ENCODE data around the gene SLC2A6. TPM values are rescaled to one million over a fixed set of nuclear protein-coding genes. Genes with fewer than 3 reads are reported as not detected.

The SLC2A6 gene
- total and polyA plus RNA-seq, 2 experiments from 2014 or later, result 7.3 to 10.6 TPM

GRCh38 chr9:133456409-133456808, 22.5 kb downstream of the SLC2A6 start:
- H3K9me3 ChIP-seq (ENCODE audit: low read depth), result no peaks in the 10 kb centered on the region
- 94% methylated on average over 9 of the region's 9 CpGs for WGBS (ENCODE audit: low lambda C conversion rate, missing lambda C conversion rate)
- no peaks in the 10 kb centered on the region for H3K9me2 ChIP-seq (replicated peaks; ENCODE audit: insufficient read depth)
- H3K79me2 ChIP-seq, result peaks cover 5% of the 10 kb centered on the region
- H3K27me3 ChIP-seq, result no peaks in the 10 kb centered on the region
- H3K4me1 ChIP-seq (ENCODE audit: insufficient read depth), result peaks cover 5% of the 10 kb centered on the region
- H3K36me3 ChIP-seq (replicated peaks; ENCODE audit: insufficient read depth, low read depth), result no peaks in the 10 kb centered on the region
- no peak overlapping the region for H2AFZ ChIP-seq
- no peak for DNase-seq (ENCODE audit: low spot score)
- TF ChIP-seq, protein P1, sequence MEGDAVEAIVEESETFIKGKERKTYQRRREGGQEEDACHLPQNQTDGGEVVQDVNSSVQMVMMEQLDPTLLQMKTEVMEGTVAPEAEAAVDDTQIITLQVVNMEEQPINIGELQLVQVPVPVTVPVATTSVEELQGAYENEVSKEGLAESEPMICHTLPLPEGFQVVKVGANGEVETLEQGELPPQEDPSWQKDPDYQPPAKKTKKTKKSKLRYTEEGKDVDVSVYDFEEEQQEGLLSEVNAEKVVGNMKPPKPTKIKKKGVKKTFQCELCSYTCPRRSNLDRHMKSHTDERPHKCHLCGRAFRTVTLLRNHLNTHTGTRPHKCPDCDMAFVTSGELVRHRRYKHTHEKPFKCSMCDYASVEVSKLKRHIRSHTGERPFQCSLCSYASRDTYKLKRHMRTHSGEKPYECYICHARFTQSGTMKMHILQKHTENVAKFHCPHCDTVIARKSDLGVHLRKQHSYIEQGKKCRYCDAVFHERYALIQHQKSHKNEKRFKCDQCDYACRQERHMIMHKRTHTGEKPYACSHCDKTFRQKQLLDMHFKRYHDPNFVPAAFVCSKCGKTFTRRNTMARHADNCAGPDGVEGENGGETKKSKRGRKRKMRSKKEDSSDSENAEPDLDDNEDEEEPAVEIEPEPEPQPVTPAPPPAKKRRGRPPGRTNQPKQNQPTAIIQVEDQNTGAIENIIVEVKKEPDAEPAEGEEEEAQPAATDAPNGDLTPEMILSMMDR (IDR thresholded peaks at IDR 0.05; ENCODE audit: poor library complexity), result no peak
- TF ChIP-seq EZH2 (IDR thresholded peaks at IDR 0.05; ENCODE audit: borderline replicate concordance) (no peak), EZH2phosphoT487 (IDR thresholded peaks at IDR 0.05; ENCODE audit: low read depth, severe bottlenecking, unreplicated experiment) (no peak)
- H4K20me1 ChIP-seq (ENCODE audit: insufficient read depth, poor library complexity, severe bottlenecking), result no peaks in the 10 kb centered on the region
- no peak overlapping the region for H3K4me2 ChIP-seq
- H3K27ac ChIP-seq, result no peak overlapping the region
- H3K4me3 ChIP-seq, result no peak overlapping the region

DNA sequence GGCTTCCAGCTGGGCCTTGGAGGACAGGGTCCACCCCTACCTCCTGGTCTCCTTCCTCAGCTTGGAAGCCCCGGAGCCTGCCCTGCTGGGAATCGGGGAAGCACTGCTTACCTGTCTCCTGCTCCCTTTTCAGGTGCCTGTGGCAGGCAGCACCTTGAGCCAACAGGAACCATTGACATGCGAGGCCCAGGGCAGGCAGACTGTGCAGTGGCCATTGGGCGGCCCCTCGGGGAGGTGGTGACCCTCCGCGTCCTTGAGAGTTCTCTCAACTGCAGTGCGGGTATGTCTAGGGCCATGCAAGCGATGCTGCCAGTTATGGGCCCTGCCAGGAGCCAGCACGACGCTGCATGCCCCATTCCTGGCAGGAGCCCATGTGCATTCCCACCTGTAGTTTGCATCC, 23.0 kb downstream of the SLC2A6 start:
- H3K4me1 ChIP-seq (ENCODE audit: insufficient read depth), result peaks cover under 1% of the 10 kb centered on the region
- TF ChIP-seq, protein P1 (IDR thresholded peaks at IDR 0.05; ENCODE audit: poor library complexity), result no peak
- no peak for TF ChIP-seq EZH2phosphoT487 (IDR thresholded peaks at IDR 0.05; ENCODE audit: low read depth, severe bottlenecking, unreplicated experiment)
- TF ChIP-seq EZH2 (IDR thresholded peaks at IDR 0.05; ENCODE audit: borderline replicate concordance), result no peak
- H3K27ac ChIP-seq, result no peak overlapping the region
- 96% methylated on average over 11 of the region's 11 CpGs for WGBS (ENCODE audit: low lambda C conversion rate, missing lambda C conversion rate)
- H4K20me1 ChIP-seq (ENCODE audit: insufficient read depth, poor library complexity, severe bottlenecking), result no peaks in the 10 kb centered on the region
- H3K27me3 ChIP-seq, result no peaks in the 10 kb centered on the region
- H3K79me2 ChIP-seq, result peaks cover under 1% of the 10 kb centered on the region
- no peak for DNase-seq (ENCODE audit: low spot score)
- no peaks in the 10 kb centered on the region for H3K9me3 ChIP-seq (ENCODE audit: low read depth)
- no peak overlapping the region for H3K4me2 ChIP-seq
- no peaks in the 10 kb centered on the region for H3K36me3 ChIP-seq (replicated peaks; ENCODE audit: insufficient read depth, low read depth)
- no peak overlapping the region for H2AFZ ChIP-seq
- no peaks in the 10 kb centered on the region for H3K9me2 ChIP-seq (replicated peaks; ENCODE audit: insufficient read depth)
- H3K4me3 ChIP-seq, result no peak overlapping the region

GRCh38 chr9:133454943-133455673, 23.8 kb downstream of the SLC2A6 start:
- TF ChIP-seq, protein P1 (IDR thresholded peaks at IDR 0.05; ENCODE audit: poor library complexity), result no peak
- TF ChIP-seq EZH2phosphoT487 (IDR thresholded peaks at IDR 0.05; ENCODE audit: low read depth, severe bottlenecking, unreplicated experiment) (no peak), EZH2 (IDR thresholded peaks at IDR 0.05; ENCODE audit: borderline replicate concordance) (no peak)
- no peaks in the 10 kb centered on the region for H3K27me3 ChIP-seq
- no peak overlapping the region for H3K4me2 ChIP-seq
- no peak overlapping the region for H3K27ac ChIP-seq
- H3K9me2 ChIP-seq (replicated peaks; ENCODE audit: insufficient read depth), result no peaks in the 10 kb centered on the region
- no peak overlapping the region for H2AFZ ChIP-seq
- no peaks in the 10 kb centered on the region for H3K79me2 ChIP-seq
- H3K4me1 ChIP-seq (ENCODE audit: insufficient read depth), result no peaks in the 10 kb centered on the region
- H3K36me3 ChIP-seq (replicated peaks; ENCODE audit: insufficient read depth, low read depth), result no peaks in the 10 kb centered on the region
- no peaks in the 10 kb centered on the region for H4K20me1 ChIP-seq (ENCODE audit: insufficient read depth, poor library complexity, severe bottlenecking)
- no peak for DNase-seq (ENCODE audit: low spot score)
- 97% methylated on average over 20 of the region's 20 CpGs for WGBS (ENCODE audit: low lambda C conversion rate, missing lambda C conversion rate)
- H3K9me3 ChIP-seq (ENCODE audit: low read depth), result no peaks in the 10 kb centered on the region
- no peak overlapping the region for H3K4me3 ChIP-seq
